ENCODE data around the gene SLC2A14. TPM values are rescaled to one million over a fixed set of nuclear protein-coding genes. Genes with fewer than 3 reads are reported as not detected.
"Not testable (repeated sequence)": the region's sequence is repeated elsewhere in the genome, so short reads cannot be mapped to it uniquely, and the experiment has no call there.

The SLC2A14 gene
- total RNA-seq, 1 experiment from 2014 or later: not detected

DNA sequence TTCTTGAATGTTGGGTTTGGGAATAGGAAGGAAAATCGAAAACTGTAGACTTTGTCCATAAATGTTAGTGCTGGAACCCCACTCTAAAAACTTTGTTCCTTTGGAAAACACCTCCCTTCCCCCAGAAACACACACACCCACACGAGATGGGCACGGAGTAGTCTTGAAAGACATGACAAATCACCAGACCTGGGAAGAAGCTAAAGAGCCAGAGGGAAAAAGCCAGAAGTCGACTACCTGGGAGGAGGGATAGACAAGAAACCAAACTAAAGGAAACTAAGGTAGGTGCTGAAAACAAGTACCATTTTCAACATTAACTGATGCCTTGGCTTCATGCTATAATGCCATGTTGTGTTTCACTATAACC is 84.4 kb downstream of the SLC2A14 start:
- no peak overlapping the region for H3K9ac ChIP-seq (ENCODE audit: low read length)
- H3K4me1 ChIP-seq (ENCODE audit: low read length): no peaks in the 10 kb centered on the region
- no peaks in the 10 kb centered on the region for H4K20me1 ChIP-seq (ENCODE audit: insufficient read depth, low read depth, low read length)
- no peaks in the 10 kb centered on the region for H3K9me3 ChIP-seq (ENCODE audit: low read length)
- H3K79me2 ChIP-seq (ENCODE audit: low read length): no peaks in the 10 kb centered on the region
- no peak overlapping the region for H3K27ac ChIP-seq (ENCODE audit: low read length)
- DNase-seq: no peak
- H3K4me3 ChIP-seq (ENCODE audit: low read length): no peak overlapping the region
- no peaks in the 10 kb centered on the region for H3K27me3 ChIP-seq (ENCODE audit: low read length)
- no peaks in the 10 kb centered on the region for H3K9me2 ChIP-seq (replicated peaks; ENCODE audit: insufficient read depth, low read length)
- H3K4me2 ChIP-seq (ENCODE audit: low read depth, low read length, poor library complexity, severe bottlenecking): no peak overlapping the region
- H3K36me3 ChIP-seq (ENCODE audit: insufficient read depth, low read length): no peaks in the 10 kb centered on the region
- H2AFZ ChIP-seq (ENCODE audit: low read length): no peak overlapping the region

DNA sequence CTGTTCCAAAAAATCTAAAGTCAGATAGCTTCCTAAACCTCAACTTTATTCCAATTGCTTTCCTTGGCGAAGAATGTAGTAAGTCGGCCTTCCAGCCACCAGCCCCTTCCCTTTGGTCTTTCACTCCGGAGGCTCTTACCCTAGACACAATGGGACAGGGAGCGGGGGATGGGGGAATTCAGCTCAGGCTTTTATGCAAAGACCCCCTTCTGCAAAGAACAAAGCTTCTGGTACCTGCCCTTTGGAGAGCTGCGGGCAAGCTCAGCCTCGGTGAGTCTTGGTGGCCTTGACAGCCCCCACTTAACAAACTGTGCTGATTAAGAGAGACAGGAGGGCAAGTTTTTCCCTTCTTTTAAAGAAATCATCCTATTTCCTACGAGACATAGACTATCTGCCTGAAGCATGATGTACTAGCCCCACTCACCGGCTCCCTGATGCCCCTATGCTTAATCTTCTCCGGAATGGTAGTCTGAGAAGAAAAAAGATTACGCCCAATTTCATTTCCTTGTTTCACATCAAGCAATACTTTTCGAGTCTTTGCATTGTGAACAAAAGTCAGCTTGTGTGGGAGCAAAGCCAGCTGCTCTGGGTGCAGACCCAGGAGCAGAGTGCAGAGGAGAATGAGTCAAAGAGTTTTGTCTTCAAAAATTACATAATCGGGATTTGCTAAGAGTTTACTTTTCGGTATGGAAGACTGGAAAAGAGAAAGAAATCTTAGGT is 85.0 kb downstream of the SLC2A14 start:
- Histone ChIP-seq H3K9me3 (ENCODE audit: low read length) (no peaks in the 10 kb centered on the region), H3K4me3 (ENCODE audit: low read length) (no peak overlapping the region), H3K9ac (ENCODE audit: low read length) (no peak overlapping the region), H3K4me1 (ENCODE audit: low read length) (no peaks in the 10 kb centered on the region), H2AFZ (ENCODE audit: low read length) (no peak overlapping the region), H3K27ac (ENCODE audit: low read length) (no peak overlapping the region), H3K4me2 (ENCODE audit: low read depth, low read length, poor library complexity, severe bottlenecking) (no peak overlapping the region), H4K20me1 (ENCODE audit: insufficient read depth, low read depth, low read length) (no peaks in the 10 kb centered on the region), H3K27me3 (ENCODE audit: low read length) (no peaks in the 10 kb centered on the region), H3K79me2 (ENCODE audit: low read length) (no peaks in the 10 kb centered on the region), H3K36me3 (ENCODE audit: insufficient read depth, low read length) (no peaks in the 10 kb centered on the region), H3K9me2 (replicated peaks; ENCODE audit: insufficient read depth, low read length) (no peaks in the 10 kb centered on the region)
- no peak for DNase-seq

DNA sequence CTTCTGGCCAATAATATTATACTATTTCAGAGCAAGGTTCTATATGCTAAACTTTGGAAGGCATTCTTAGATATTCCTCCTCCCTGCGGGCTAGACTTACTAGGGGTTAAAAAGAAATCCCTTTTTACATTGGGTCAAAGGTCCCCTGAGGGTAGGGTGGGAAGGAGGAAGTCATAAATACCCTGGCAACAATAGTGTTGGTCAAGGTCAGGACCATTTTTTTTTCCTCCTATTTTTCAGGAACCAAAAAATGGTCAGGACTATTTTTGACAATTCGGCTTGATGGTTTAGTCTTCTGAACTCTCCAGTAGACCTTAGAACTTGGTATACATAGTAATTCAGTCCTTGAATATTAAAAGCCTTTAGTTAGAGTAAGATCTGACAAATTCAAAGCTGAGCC is 88.0 kb downstream of the SLC2A14 start:
- no peaks in the 10 kb centered on the region for H3K27me3 ChIP-seq (ENCODE audit: low read length)
- no peaks in the 10 kb centered on the region for H3K36me3 ChIP-seq (ENCODE audit: insufficient read depth, low read length)
- no peak overlapping the region for H3K9ac ChIP-seq (ENCODE audit: low read length)
- H3K4me1 ChIP-seq (ENCODE audit: low read length): no peaks in the 10 kb centered on the region
- H2AFZ ChIP-seq (ENCODE audit: low read length): no peak overlapping the region
- no peaks in the 10 kb centered on the region for H3K9me2 ChIP-seq (replicated peaks; ENCODE audit: insufficient read depth, low read length)
- no peaks in the 10 kb centered on the region for H4K20me1 ChIP-seq (ENCODE audit: insufficient read depth, low read depth, low read length)
- no peak overlapping the region for H3K4me2 ChIP-seq (ENCODE audit: low read depth, low read length, poor library complexity, severe bottlenecking)
- no peak for DNase-seq
- no peak overlapping the region for H3K4me3 ChIP-seq (ENCODE audit: low read length)
- no peak overlapping the region for H3K27ac ChIP-seq (ENCODE audit: low read length)
- H3K9me3 ChIP-seq (ENCODE audit: low read length): no peaks in the 10 kb centered on the region
- H3K79me2 ChIP-seq (ENCODE audit: low read length): no peaks in the 10 kb centered on the region

DNA sequence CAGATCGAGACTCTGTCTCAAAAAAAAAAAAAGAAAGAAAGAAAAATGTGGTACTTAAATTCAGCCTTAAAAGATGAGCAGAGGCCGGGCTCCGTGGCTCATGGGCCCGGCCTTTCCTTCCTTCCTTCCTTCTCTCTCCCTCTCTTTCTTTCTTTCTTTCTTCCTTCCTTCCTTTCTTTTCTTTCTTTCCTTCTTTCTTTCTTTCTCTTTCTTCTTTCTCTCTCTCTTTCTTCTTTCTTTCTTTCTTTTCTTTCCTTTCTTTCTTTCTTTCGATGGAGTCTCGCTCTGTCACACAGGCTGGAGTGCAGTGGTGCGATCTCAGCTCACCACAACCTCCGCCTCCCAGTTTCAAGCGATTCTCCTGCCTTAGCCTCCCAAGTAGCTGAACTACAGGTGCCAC is 89.3 kb downstream of the SLC2A14 start:
- not testable (repeated sequence) for H3K79me2 ChIP-seq (ENCODE audit: low read length); H3K4me2 ChIP-seq (ENCODE audit: low read depth, low read length, poor library complexity, severe bottlenecking); H3K27me3 ChIP-seq (ENCODE audit: low read length); H3K4me1 ChIP-seq (ENCODE audit: low read length); H3K9me2 ChIP-seq (replicated peaks; ENCODE audit: insufficient read depth, low read length); H3K4me3 ChIP-seq (ENCODE audit: low read length); H4K20me1 ChIP-seq (ENCODE audit: insufficient read depth, low read depth, low read length); H2AFZ ChIP-seq (ENCODE audit: low read length); H3K9ac ChIP-seq (ENCODE audit: low read length); H3K9me3 ChIP-seq (ENCODE audit: low read length); H3K36me3 ChIP-seq (ENCODE audit: insufficient read depth, low read length); H3K27ac ChIP-seq (ENCODE audit: low read length); DNase-seq

GRCh38 chr12:7782055-7782454 is 90.7 kb downstream of the SLC2A14 start:
- Histone ChIP-seq H3K4me2 (ENCODE audit: low read depth, low read length, poor library complexity, severe bottlenecking) (no peak overlapping the region), H3K4me3 (ENCODE audit: low read length) (no peak overlapping the region), H3K36me3 (ENCODE audit: insufficient read depth, low read length) (no peaks in the 10 kb centered on the region), H3K27me3 (ENCODE audit: low read length) (no peaks in the 10 kb centered on the region), H3K27ac (ENCODE audit: low read length) (no peak overlapping the region), H3K4me1 (ENCODE audit: low read length) (no peaks in the 10 kb centered on the region), H3K9ac (ENCODE audit: low read length) (no peak overlapping the region), H3K9me3 (ENCODE audit: low read length) (no peaks in the 10 kb centered on the region), H3K79me2 (ENCODE audit: low read length) (no peaks in the 10 kb centered on the region), H2AFZ (ENCODE audit: low read length) (no peak overlapping the region), H3K9me2 (replicated peaks; ENCODE audit: insufficient read depth, low read length) (no peaks in the 10 kb centered on the region), H4K20me1 (ENCODE audit: insufficient read depth, low read depth, low read length) (no peaks in the 10 kb centered on the region)
- DNase-seq: no peak

- Histone ChIP-seq H3K4me3 (ENCODE audit: low read length) (no peak overlapping the region), H3K4me2 (ENCODE audit: low read depth, low read length, poor library complexity, severe bottlenecking) (no peak overlapping the region), H3K9me2 (replicated peaks; ENCODE audit: insufficient read depth, low read length) (no peaks in the 10 kb centered on the region), H3K27ac (ENCODE audit: low read length) (no peak overlapping the region), H2AFZ (ENCODE audit: low read length) (no peak overlapping the region), H3K36me3 (ENCODE audit: insufficient read depth, low read length) (no peaks in the 10 kb centered on the region), H3K4me1 (ENCODE audit: low read length) (no peaks in the 10 kb centered on the region), H3K79me2 (ENCODE audit: low read length) (no peaks in the 10 kb centered on the region), H3K9me3 (ENCODE audit: low read length) (no peaks in the 10 kb centered on the region), H3K27me3 (ENCODE audit: low read length) (no peaks in the 10 kb centered on the region), H3K9ac (ENCODE audit: low read length) (no peak overlapping the region), H4K20me1 (ENCODE audit: insufficient read depth, low read depth, low read length) (no peaks in the 10 kb centered on the region)
- DNase-seq: no peak
Observed at GRCh38 chr12:7781274-7781673, 91.4 kb downstream of the SLC2A14 start.

DNA sequence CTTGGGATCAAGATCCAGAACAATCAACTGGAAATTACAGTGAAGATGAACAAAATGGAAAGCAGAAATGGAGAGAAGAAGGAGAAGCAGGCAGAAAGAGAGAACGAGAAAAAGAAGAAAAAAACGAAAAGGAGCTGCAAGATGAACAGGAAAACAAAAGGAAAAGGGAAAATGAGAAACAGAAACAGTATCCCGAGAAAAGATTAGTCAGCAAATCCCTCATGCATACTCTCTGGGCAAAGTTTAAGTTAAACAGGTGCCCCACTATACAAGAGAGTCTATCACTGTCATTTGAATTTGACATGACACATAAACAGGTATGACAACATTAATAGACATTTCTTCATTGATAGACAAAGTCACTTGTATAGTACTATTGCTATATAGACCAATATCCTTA is 102.7 kb downstream of the SLC2A14 start:
- Histone ChIP-seq H3K4me2 (ENCODE audit: low read depth, low read length, poor library complexity, severe bottlenecking) (no peak overlapping the region), H3K36me3 (ENCODE audit: insufficient read depth, low read length) (no peaks in the 10 kb centered on the region), H3K9me3 (ENCODE audit: low read length) (no peaks in the 10 kb centered on the region), H2AFZ (ENCODE audit: low read length) (no peak overlapping the region), H3K9me2 (replicated peaks; ENCODE audit: insufficient read depth, low read length) (no peaks in the 10 kb centered on the region), H3K9ac (ENCODE audit: low read length) (no peak overlapping the region), H3K79me2 (ENCODE audit: low read length) (no peaks in the 10 kb centered on the region), H4K20me1 (ENCODE audit: insufficient read depth, low read depth, low read length) (no peaks in the 10 kb centered on the region), H3K4me1 (ENCODE audit: low read length) (no peaks in the 10 kb centered on the region), H3K27ac (ENCODE audit: low read length) (no peak overlapping the region), H3K4me3 (ENCODE audit: low read length) (no peak overlapping the region), H3K27me3 (ENCODE audit: low read length) (no peaks in the 10 kb centered on the region)
- no peak for DNase-seq
